Testis (tissue), 3 donors: ENCODE results near the gene CXCL12. TPM values are rescaled to one million over a fixed set of nuclear protein-coding genes. Genes with fewer than 3 reads are reported as not detected.

ENCODE experiments used
- DNase-seq: peaks from one replicate; pipeline ENCODE4 v3.0.0-alpha.2; 2019
- H3K27ac ChIP-seq, 2 donors: fragments of 200-600 bp; sonication (generic); one replicate each; pipeline ENCODE4 v1.5.1; 2019
- H3K27me3 ChIP-seq: fragments of 200-600 bp; sonication (generic); one replicate; pipeline ENCODE4 v1.5.1; 2019
- H3K36me3 ChIP-seq: fragments of 200-600 bp; sonication (generic); one replicate; pipeline ENCODE4 v1.5.1; 2017; ENCODE audit warnings: low read depth; ENCODE audit errors: missing control alignments
- H3K4me1 ChIP-seq: fragments of 200-600 bp; sonication (generic); one replicate; pipeline ENCODE4 v1.5.1; 2019
- H3K4me3 ChIP-seq, 2 donors: fragments of 200-600 bp; sonication (generic); one replicate each; pipeline ENCODE4 v1.5.1; 2017 to 2019
- H3K9me3 ChIP-seq: fragments of 200-600 bp; sonication (generic); one replicate; pipeline ENCODE4 v1.5.1; 2017
- CTCF ChIP-seq, 3 experiments: fragments of 450-650 bp in 2 of 3; fragments of 200-600 bp in 1 of 3; sonication (generic) in 1 of 3; IDR thresholded peaks; one replicate each; pipeline ENCODE4 v1.5.1; 2016 to 2019; ENCODE audit warnings: antibody characterized with exemption in 3 of 3, mild to moderate bottlenecking in 2 of 3, moderate library complexity in 1 of 3
- POLR2A ChIP-seq: fragments of 450-650 bp; IDR thresholded peaks from one replicate; pipeline ENCODE4 v1.6.1; 2017; ENCODE audit warnings: antibody characterized with exemption, mild to moderate bottlenecking, moderate library complexity
- WGBS, 2 donors: methylation state at CpG; one replicate each; pipeline ENCODE4 v1.1.5; 2018; 5-methylcytosine and 5-hydroxymethylcytosine counted together
- intact Hi-C: fragments of 100-400 bp; cut with DNase I; formaldehyde crosslinking; loops from one replicate; pipeline ENCODE4 v1.15.1; 2023; ENCODE audit warnings: low total_unique reads
- polyA plus RNA-seq: library from polyadenylated mRNA; stranded (reverse); fragments of 350-450 nt; fragmentation: Illumina TruSeq; extraction: RNeasy Lipid Tissue Mini Kit (QIAGEN cat#74804); gene quantifications from one replicate; pipeline ENCODE4 v1.2.3, GENCODE V29; 2014; ENCODE audit warnings: low read depth, low replicate concordance; ENCODE audit not compliant: insufficient read depth
- total RNA-seq, 2 donors: library from RNA; depleted of rRNA; stranded (reverse); fragments of >200 nt; gene quantifications; one replicate each; pipeline ENCODE4 v1.2.3, GENCODE V29; 2016

Gene CXCL12
- total and polyA plus RNA-seq, 3 donors from 2014 or later = 9.8 to 87.7 (median 12.0) TPM

DNA sequence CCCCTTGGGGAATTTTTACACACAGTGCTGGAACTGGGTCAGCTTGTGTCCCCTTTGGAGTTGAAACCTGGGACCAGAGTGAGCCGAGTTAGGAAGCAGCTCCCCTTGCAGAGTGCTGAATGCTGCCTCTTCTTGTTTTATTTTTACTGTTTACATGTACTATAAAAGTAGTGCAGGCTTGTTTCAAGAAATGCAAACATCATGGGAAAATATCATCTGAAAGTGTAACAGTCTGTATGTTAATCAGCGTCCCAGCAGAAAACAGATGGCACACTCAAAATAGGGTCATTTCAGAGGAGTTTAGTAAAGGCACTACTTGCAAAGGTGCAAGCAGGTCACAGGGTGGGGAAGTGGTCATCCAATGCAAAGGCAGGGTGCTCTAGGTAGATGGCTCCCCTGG is 30.1 kb downstream of the CXCL12 start:
- Histone ChIP-seq H3K27ac (no peak overlapping the region), H3K4me3 (no peak overlapping the region), H3K9me3 (no peaks in the 10 kb centered on the region), H3K27me3 (no peaks in the 10 kb centered on the region), H3K36me3 (no peaks in the 10 kb centered on the region), H3K4me1 (peaks cover 4% of the 10 kb centered on the region)
- WGBS, 2 donors = 86 to 89% methylated on average over 2 of the region's 2 CpGs
- no peak for TF ChIP-seq CTCF (IDR thresholded peaks at IDR 0.05)
- no peak for TF ChIP-seq POLR2A
- no peak for DNase-seq
- intact Hi-C loops = no loop called here

DNA sequence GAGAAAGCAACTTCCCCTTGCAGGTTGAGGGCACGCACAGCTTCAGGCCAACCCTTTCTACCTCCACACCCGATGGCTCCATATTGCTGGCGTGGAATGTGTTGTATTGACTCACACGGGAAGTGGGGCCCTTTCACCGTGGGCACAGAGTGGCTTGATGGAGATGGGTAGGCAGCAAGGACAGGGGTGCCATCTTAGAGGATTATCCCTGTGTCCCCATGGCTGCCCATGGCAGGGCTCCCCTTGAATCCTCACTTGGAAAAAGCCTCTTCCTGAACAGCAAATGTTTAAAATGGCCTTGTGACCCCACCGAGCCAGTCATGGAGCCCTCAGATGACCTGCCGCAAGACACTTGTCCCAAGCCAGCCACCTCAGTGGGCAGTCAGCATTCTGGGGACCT is 31.2 kb downstream of the CXCL12 start:
- intact Hi-C loops = no loop called here
- no peak overlapping the region for H3K27ac ChIP-seq
- WGBS, 2 donors = 90 to 95% methylated on average over 4 to 7 of the region's 7 CpGs
- peaks cover 4% of the 10 kb centered on the region for H3K4me1 ChIP-seq
- no peaks in the 10 kb centered on the region for H3K36me3 ChIP-seq
- H3K27me3 ChIP-seq = no peaks in the 10 kb centered on the region
- no peak overlapping the region for H3K4me3 ChIP-seq
- no peaks in the 10 kb centered on the region for H3K9me3 ChIP-seq
- TF ChIP-seq POLR2A (no peak), CTCF (IDR thresholded peaks at IDR 0.05) (no peak)
- DNase-seq = no peak

DNA sequence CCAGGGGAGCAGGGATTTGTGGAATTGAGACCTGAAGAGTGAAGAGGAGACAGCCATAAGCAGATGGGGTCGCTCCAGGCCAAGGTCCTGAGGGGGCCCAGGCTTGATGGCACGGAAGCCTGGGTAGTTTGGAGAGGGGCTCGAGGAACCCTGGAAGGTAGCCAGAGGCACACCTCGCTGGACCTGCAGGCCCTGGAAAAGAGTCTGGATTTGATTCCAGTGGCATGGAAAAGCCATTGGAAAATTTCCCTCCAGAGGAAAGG is 31.8 kb downstream of the CXCL12 start:
- WGBS, 2 donors = 92% methylated on average over 4 of the region's 4 CpGs
- H3K9me3 ChIP-seq = no peaks in the 10 kb centered on the region
- peaks cover 4% of the 10 kb centered on the region for H3K4me1 ChIP-seq
- H3K4me3 ChIP-seq = no peak overlapping the region
- intact Hi-C loops = no loop called here
- H3K36me3 ChIP-seq = no peaks in the 10 kb centered on the region
- no peak overlapping the region for H3K27ac ChIP-seq
- no peak for DNase-seq
- no peaks in the 10 kb centered on the region for H3K27me3 ChIP-seq
- TF ChIP-seq CTCF (IDR thresholded peaks at IDR 0.05) (no peak), POLR2A (no peak)

DNA sequence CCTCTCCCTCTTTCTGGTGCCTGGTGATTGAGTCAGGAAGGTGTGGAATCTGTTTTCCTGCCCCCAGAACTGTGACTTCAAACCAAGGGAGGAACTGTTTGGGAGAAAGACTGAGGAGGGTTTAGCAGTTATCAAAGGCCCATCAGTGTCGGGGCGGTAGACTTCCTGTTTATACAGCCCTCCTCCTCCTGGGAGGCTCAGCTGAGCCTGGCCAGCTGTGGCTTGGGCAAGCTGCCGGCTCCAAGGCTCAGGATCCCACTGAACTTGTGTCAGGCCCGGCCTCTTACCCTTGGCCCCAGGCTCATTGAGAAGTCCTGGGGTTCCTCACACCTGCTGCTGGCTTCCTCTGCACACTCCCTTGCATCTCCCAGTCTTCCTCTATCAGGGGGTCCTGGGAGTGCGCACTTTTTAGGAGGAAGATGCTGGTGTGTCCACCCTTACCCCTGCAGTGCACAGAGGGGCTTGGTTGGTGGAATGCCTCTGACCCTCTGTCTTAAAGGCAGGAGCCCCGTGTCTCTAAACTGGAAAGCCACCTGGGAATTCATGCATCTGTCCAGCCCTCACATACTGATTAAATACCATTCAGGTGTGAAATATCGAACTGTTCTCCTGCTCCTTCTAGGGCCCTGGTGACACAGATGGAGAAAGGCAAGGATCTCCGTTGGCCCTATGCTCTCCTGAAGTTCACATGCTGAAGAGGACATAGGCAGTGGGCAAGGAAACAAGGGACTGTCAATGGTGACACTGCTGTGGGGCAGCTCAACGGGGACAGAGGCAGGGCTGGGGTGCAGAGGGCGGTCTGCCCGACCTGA is 32.4 kb downstream of the CXCL12 start:
- DNase-seq = no peak
- H3K4me3 ChIP-seq = no peak overlapping the region
- no peaks in the 10 kb centered on the region for H3K36me3 ChIP-seq
- H3K4me1 ChIP-seq = peaks cover 4% of the 10 kb centered on the region
- intact Hi-C loops = no loop called here
- no peaks in the 10 kb centered on the region for H3K27me3 ChIP-seq
- H3K27ac ChIP-seq = no peak overlapping the region
- H3K9me3 ChIP-seq = no peaks in the 10 kb centered on the region
- 70 to 71% methylated on average over 10 to 11 of the region's 11 CpGs for WGBS, 2 donors
- TF ChIP-seq CTCF (IDR thresholded peaks at IDR 0.05) (no peak), POLR2A (no peak)

DNA sequence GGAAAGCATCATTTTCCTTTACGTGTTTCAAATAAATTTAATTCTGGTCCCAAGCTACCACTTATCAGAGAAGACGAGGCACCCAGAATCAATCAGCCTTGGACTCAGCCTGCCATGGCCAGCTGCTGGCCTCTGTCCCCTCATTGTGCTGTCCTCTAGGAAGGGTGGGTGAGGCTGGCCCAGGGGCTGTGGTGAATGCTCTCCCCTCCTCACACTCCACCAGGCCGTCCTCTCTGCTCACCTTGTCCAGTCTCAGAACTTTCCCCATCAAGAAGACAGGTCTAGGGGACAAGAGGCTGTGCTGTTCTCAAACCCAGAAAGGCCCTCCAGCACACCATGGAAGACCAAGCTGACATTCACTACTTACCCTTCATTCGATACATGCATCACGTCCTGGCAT is 36.4 kb downstream of the CXCL12 start:
- 95 to 100% methylated on average over 5 of the region's 5 CpGs for WGBS, 2 donors
- TF ChIP-seq POLR2A = no peak
- no peak for TF ChIP-seq CTCF (IDR thresholded peaks at IDR 0.05)
- H3K36me3 ChIP-seq = no peaks in the 10 kb centered on the region
- H3K27me3 ChIP-seq = no peaks in the 10 kb centered on the region
- peaks cover 4% of the 10 kb centered on the region for H3K4me1 ChIP-seq
- intact Hi-C loops = no loop called here
- H3K9me3 ChIP-seq = no peaks in the 10 kb centered on the region
- no peak overlapping the region for H3K27ac ChIP-seq
- DNase-seq = no peak
- no peak overlapping the region for H3K4me3 ChIP-seq
